ENCODE results near the gene ABCD3.

The ABCD3 gene

GRCh38 chr1:94394247-94394646 lies 23.9 kb upstream of the ABCD3 start:
- no peaks in the 10 kb centered on the region for H3K36me3 ChIP-seq (ENCODE audit: control insufficient read depth in 2 of 2, insufficient read depth in 2 of 2, low read length in 2 of 2)
- H3K9me3 ChIP-seq (ENCODE audit: control insufficient read depth in 2 of 2, low read length in 2 of 2), result no peaks in the 10 kb centered on the region
- no peaks in the 10 kb centered on the region for H3K4me1 ChIP-seq (ENCODE audit: control insufficient read depth, insufficient read depth, low read length)

GRCh38 chr1:94395231-94395630 lies 23.0 kb upstream of the ABCD3 start:
- no peak overlapping the region for H3K27ac ChIP-seq (ENCODE audit: low read length)
- H3K27me3 ChIP-seq (ENCODE audit: control insufficient read depth in 1 of 2, insufficient read depth in 2 of 2, low read length in 2 of 2), result no peaks in the 10 kb centered on the region
- no peak overlapping the region for H3K9ac ChIP-seq (ENCODE audit: low read length in 2 of 2)
- H3K9me3 ChIP-seq (ENCODE audit: control insufficient read depth in 2 of 2, low read length in 2 of 2), result no peaks in the 10 kb centered on the region
- H3K4me1 ChIP-seq (ENCODE audit: control insufficient read depth, insufficient read depth, low read length), result no peaks in the 10 kb centered on the region
- H3K4me3 ChIP-seq (ENCODE audit: low read length in 2 of 2), result no peak overlapping the region
- H3K36me3 ChIP-seq (ENCODE audit: control insufficient read depth in 2 of 2, insufficient read depth in 2 of 2, low read length in 2 of 2), result no peaks in the 10 kb centered on the region

More at GRCh38 chr1:94394247-94394646, 23.9 kb upstream of the ABCD3 start:
- Histone ChIP-seq H3K27me3 (ENCODE audit: control insufficient read depth in 1 of 2, insufficient read depth in 2 of 2, low read length in 2 of 2) (no peaks in the 10 kb centered on the region), H3K4me3 (ENCODE audit: low read length in 2 of 2) (no peak overlapping the region), H3K27ac (ENCODE audit: low read length) (no peak overlapping the region), H3K9ac (ENCODE audit: low read length in 2 of 2) (no peak overlapping the region)

GRCh38 chr1:94395748-94396309 lies 22.4 kb upstream of the ABCD3 start:
- Histone ChIP-seq H3K9me3 (ENCODE audit: control insufficient read depth in 2 of 2, low read length in 2 of 2) (no peaks in the 10 kb centered on the region), H3K27me3 (ENCODE audit: control insufficient read depth in 1 of 2, insufficient read depth in 2 of 2, low read length in 2 of 2) (no peaks in the 10 kb centered on the region), H3K36me3 (ENCODE audit: control insufficient read depth in 2 of 2, insufficient read depth in 2 of 2, low read length in 2 of 2) (no peaks in the 10 kb centered on the region), H3K4me3 (ENCODE audit: low read length in 2 of 2) (no peak overlapping the region), H3K27ac (ENCODE audit: low read length) (no peak overlapping the region), H3K4me1 (ENCODE audit: control insufficient read depth, insufficient read depth, low read length) (no peaks in the 10 kb centered on the region), H3K9ac (ENCODE audit: low read length in 2 of 2) (no peak overlapping the region)

GRCh38 chr1:94396356-94397010 lies 21.7 kb upstream of the ABCD3 start:
- H3K9me3 ChIP-seq (ENCODE audit: control insufficient read depth in 2 of 2, low read length in 2 of 2), result no peaks in the 10 kb centered on the region
- H3K4me3 ChIP-seq (ENCODE audit: low read length in 2 of 2), result no peak overlapping the region
- H3K27me3 ChIP-seq (ENCODE audit: control insufficient read depth in 1 of 2, insufficient read depth in 2 of 2, low read length in 2 of 2), result no peaks in the 10 kb centered on the region
- no peak overlapping the region for H3K9ac ChIP-seq (ENCODE audit: low read length in 2 of 2)
- no peaks in the 10 kb centered on the region for H3K36me3 ChIP-seq (ENCODE audit: control insufficient read depth in 2 of 2, insufficient read depth in 2 of 2, low read length in 2 of 2)
- no peak overlapping the region for H3K27ac ChIP-seq (ENCODE audit: low read length)
- H3K4me1 ChIP-seq (ENCODE audit: control insufficient read depth, insufficient read depth, low read length), result no peaks in the 10 kb centered on the region

- Histone ChIP-seq H3K9ac (ENCODE audit: low read length in 2 of 2) (no peak overlapping the region), H3K27me3 (ENCODE audit: control insufficient read depth in 1 of 2, insufficient read depth in 2 of 2, low read length in 2 of 2) (no peaks in the 10 kb centered on the region), H3K9me3 (ENCODE audit: control insufficient read depth in 2 of 2, low read length in 2 of 2) (no peaks in the 10 kb centered on the region), H3K4me1 (ENCODE audit: control insufficient read depth, insufficient read depth, low read length) (no peaks in the 10 kb centered on the region), H3K36me3 (ENCODE audit: control insufficient read depth in 2 of 2, insufficient read depth in 2 of 2, low read length in 2 of 2) (no peaks in the 10 kb centered on the region), H3K27ac (ENCODE audit: low read length) (no peak overlapping the region), H3K4me3 (ENCODE audit: low read length in 2 of 2) (no peak overlapping the region)
These were observed 19.8 kb upstream of the ABCD3 start for GRCh38 chr1:94398356-94398755.

GRCh38 chr1:94399453-94399852 lies 18.7 kb upstream of the ABCD3 start:
- Histone ChIP-seq H3K9me3 (ENCODE audit: control insufficient read depth in 2 of 2, low read length in 2 of 2) (no peaks in the 10 kb centered on the region), H3K27ac (ENCODE audit: low read length) (no peak overlapping the region), H3K27me3 (ENCODE audit: control insufficient read depth in 1 of 2, insufficient read depth in 2 of 2, low read length in 2 of 2) (no peaks in the 10 kb centered on the region), H3K4me1 (ENCODE audit: control insufficient read depth, insufficient read depth, low read length) (no peaks in the 10 kb centered on the region), H3K9ac (ENCODE audit: low read length in 2 of 2) (no peak overlapping the region), H3K4me3 (ENCODE audit: low read length in 2 of 2) (no peak overlapping the region), H3K36me3 (ENCODE audit: control insufficient read depth in 2 of 2, insufficient read depth in 2 of 2, low read length in 2 of 2) (no peaks in the 10 kb centered on the region)

- H3K36me3 ChIP-seq (ENCODE audit: control insufficient read depth in 2 of 2, insufficient read depth in 2 of 2, low read length in 2 of 2), result no peaks in the 10 kb centered on the region
- no peak overlapping the region for H3K27ac ChIP-seq (ENCODE audit: low read length)
- no peaks in the 10 kb centered on the region for H3K9me3 ChIP-seq (ENCODE audit: control insufficient read depth in 2 of 2, low read length in 2 of 2)
These were observed 17.0 kb upstream of the ABCD3 start for GRCh38 chr1:94401206-94401605.

GRCh38 chr1:94406446-94406845 lies 11.7 kb upstream of the ABCD3 start:
- H3K4me1 ChIP-seq (ENCODE audit: control insufficient read depth, insufficient read depth, low read length), result no peaks in the 10 kb centered on the region
- no peaks in the 10 kb centered on the region for H3K27me3 ChIP-seq (ENCODE audit: control insufficient read depth in 1 of 2, insufficient read depth in 2 of 2, low read length in 2 of 2)
- no peak overlapping the region for H3K4me3 ChIP-seq (ENCODE audit: low read length in 2 of 2)
- H3K9ac ChIP-seq (ENCODE audit: low read length in 2 of 2), result no peak overlapping the region
- no peaks in the 10 kb centered on the region for H3K36me3 ChIP-seq (ENCODE audit: control insufficient read depth in 2 of 2, insufficient read depth in 2 of 2, low read length in 2 of 2)
- H3K27ac ChIP-seq (ENCODE audit: low read length), result no peak overlapping the region
- H3K9me3 ChIP-seq (ENCODE audit: control insufficient read depth in 2 of 2, low read length in 2 of 2), result no peaks in the 10 kb centered on the region

More at GRCh38 chr1:94401206-94401605, 17.0 kb upstream of the ABCD3 start:
- Histone ChIP-seq H3K4me3 (ENCODE audit: low read length in 2 of 2) (no peak overlapping the region), H3K4me1 (ENCODE audit: control insufficient read depth, insufficient read depth, low read length) (no peaks in the 10 kb centered on the region), H3K9ac (ENCODE audit: low read length in 2 of 2) (no peak overlapping the region), H3K27me3 (ENCODE audit: control insufficient read depth in 1 of 2, insufficient read depth in 2 of 2, low read length in 2 of 2) (no peaks in the 10 kb centered on the region)

GRCh38 chr1:94408104-94408830 lies 9.9 kb upstream of the ABCD3 start:
- no peaks in the 10 kb centered on the region for H3K4me1 ChIP-seq (ENCODE audit: control insufficient read depth, insufficient read depth, low read length)
- H3K4me3 ChIP-seq (ENCODE audit: low read length in 2 of 2), result no peak overlapping the region
- no peaks in the 10 kb centered on the region for H3K9me3 ChIP-seq (ENCODE audit: control insufficient read depth in 2 of 2, low read length in 2 of 2)
- no peak overlapping the region for H3K27ac ChIP-seq (ENCODE audit: low read length)
- no peaks in the 10 kb centered on the region for H3K27me3 ChIP-seq (ENCODE audit: control insufficient read depth in 1 of 2, insufficient read depth in 2 of 2, low read length in 2 of 2)
- no peaks in the 10 kb centered on the region for H3K36me3 ChIP-seq (ENCODE audit: control insufficient read depth in 2 of 2, insufficient read depth in 2 of 2, low read length in 2 of 2)
- H3K9ac ChIP-seq (ENCODE audit: low read length in 2 of 2), result no peak overlapping the region

GRCh38 chr1:94411237-94411636 lies 7.0 kb upstream of the ABCD3 start:
- Histone ChIP-seq H3K4me1 (ENCODE audit: control insufficient read depth, insufficient read depth, low read length) (no peaks in the 10 kb centered on the region), H3K4me3 (ENCODE audit: low read length in 2 of 2) (no peak overlapping the region), H3K27ac (ENCODE audit: low read length) (no peak overlapping the region), H3K36me3 (ENCODE audit: control insufficient read depth in 2 of 2, insufficient read depth in 2 of 2, low read length in 2 of 2) (no peaks in the 10 kb centered on the region), H3K27me3 (ENCODE audit: control insufficient read depth in 1 of 2, insufficient read depth in 2 of 2, low read length in 2 of 2) (no peaks in the 10 kb centered on the region), H3K9ac (ENCODE audit: low read length in 2 of 2) (no peak overlapping the region), H3K9me3 (ENCODE audit: control insufficient read depth in 2 of 2, low read length in 2 of 2) (no peaks in the 10 kb centered on the region)

GRCh38 chr1:94413311-94413710 lies 4.9 kb upstream of the ABCD3 start:
- H3K4me1 ChIP-seq (ENCODE audit: control insufficient read depth, insufficient read depth, low read length), result peaks cover 6% of the 10 kb centered on the region
- no peaks in the 10 kb centered on the region for H3K9me3 ChIP-seq (ENCODE audit: control insufficient read depth in 2 of 2, low read length in 2 of 2)
- H3K27me3 ChIP-seq (ENCODE audit: control insufficient read depth in 1 of 2, insufficient read depth in 2 of 2, low read length in 2 of 2), result no peaks in the 10 kb centered on the region
- no peaks in the 10 kb centered on the region for H3K36me3 ChIP-seq (ENCODE audit: control insufficient read depth in 2 of 2, insufficient read depth in 2 of 2, low read length in 2 of 2)
- no peak overlapping the region for H3K9ac ChIP-seq (ENCODE audit: low read length in 2 of 2)
- H3K4me3 ChIP-seq (ENCODE audit: low read length in 2 of 2), result no peak overlapping the region
- no peak overlapping the region for H3K27ac ChIP-seq (ENCODE audit: low read length)
